GM21526 (cell line): ENCODE measurements around the gene ELP4.

Experiments
- ATAC-seq: cut with Tn5 transposase; IDR thresholded peaks from one replicate; pipeline ENCODE4 v1.9.1; 2021; ENCODE audit warnings: moderate library complexity; ENCODE audit not compliant: unreplicated experiment, low FRiP score

Gene ELP4

GRCh38 chr11:31807799-31808667 is 298.5 kb downstream of the ELP4 start:
- no peak for ATAC-seq

GRCh38 chr11:31808721-31809540 is 299.4 kb downstream of the ELP4 start:
- ATAC-seq = no peak

GRCh38 chr11:31809541-31809856 is 299.9 kb downstream of the ELP4 start:
- ATAC-seq = no peak

- ATAC-seq = no peak
Measured at GRCh38 chr11:31809857-31810778, 300.6 kb downstream of the ELP4 start.

- ATAC-seq = peak; percentile 53
Measured at GRCh38 chr11:31810779-31811647, 301.4 kb downstream of the ELP4 start, which contains the start of gene PAX6. Gene PAX6 (minus strand): TSS chr11:31811322. CDS start chr11:31806411, 4,911 bp downstream.

GRCh38 chr11:31812383-31813381 is 303.1 kb downstream of the ELP4 start:
- ATAC-seq = no peak

- ATAC-seq = no peak
Measured at GRCh38 chr11:31813391-31814175, 304.0 kb downstream of the ELP4 start.

GRCh38 chr11:31814176-31814868 is 304.8 kb downstream of the ELP4 start:
- no peak for ATAC-seq

GRCh38 chr11:31815711-31816467 is 306.3 kb downstream of the ELP4 start:
- no peak for ATAC-seq

GRCh38 chr11:31816468-31817053 is 307.0 kb downstream of the ELP4 start:
- ATAC-seq = no peak

GRCh38 chr11:31817054-31817620 is 307.6 kb downstream of the ELP4 start:
- no peak for ATAC-seq

- ATAC-seq = no peak
Measured at GRCh38 chr11:31817621-31818424, 308.3 kb downstream of the ELP4 start.

GRCh38 chr11:31818425-31818755 is 308.8 kb downstream of the ELP4 start:
- no peak for ATAC-seq

- ATAC-seq = no peak
Measured at GRCh38 chr11:31818874-31819331, 309.3 kb downstream of the ELP4 start.
